22Rv1 (cell line): ENCODE results near the gene YIPF6.
"Not testable (repeated sequence)": the region's sequence is repeated elsewhere in the genome, so short reads cannot be mapped to it uniquely, and the experiment has no call there.

Source experiments
- H3K27ac ChIP-seq: fragments of 450-650 bp; 2 replicates; pipeline ENCODE4 v1.5.1; 2017
- ZFX ChIP-seq: fragments of 450-650 bp; IDR thresholded peaks from 2 replicates; pipeline ENCODE4 v1.6.1; 2017; ENCODE audit warnings: antibody characterized with exemption, borderline replicate concordance
- TF ChIP-seq, protein P1 (sequence below): fragments of 450-650 bp; IDR thresholded peaks from 2 replicates; pipeline ENCODE4 v1.5.1; 2017; ENCODE audit warnings: mild to moderate bottlenecking

The YIPF6 gene

DNA sequence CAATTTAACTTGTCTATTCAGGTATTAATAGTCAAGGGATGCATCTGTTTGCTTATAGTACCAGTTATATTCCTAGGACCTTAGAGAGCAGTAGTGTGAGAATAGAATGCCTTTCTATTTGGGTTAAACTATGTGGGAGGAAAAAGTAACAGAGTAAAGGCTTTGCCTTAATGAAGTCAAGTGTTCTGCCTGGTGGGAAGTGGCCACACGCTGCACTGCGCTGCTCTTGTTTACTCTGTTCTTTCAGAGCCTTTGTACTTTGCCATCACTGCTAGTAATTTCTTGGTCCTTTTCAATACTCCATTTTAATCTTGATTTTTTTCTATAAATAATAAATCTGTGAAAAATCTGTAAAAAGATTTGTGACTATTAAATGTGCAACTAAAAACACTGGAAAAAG lies 38.0 kb downstream of the YIPF6 start:
- TF ChIP-seq, protein P1, sequence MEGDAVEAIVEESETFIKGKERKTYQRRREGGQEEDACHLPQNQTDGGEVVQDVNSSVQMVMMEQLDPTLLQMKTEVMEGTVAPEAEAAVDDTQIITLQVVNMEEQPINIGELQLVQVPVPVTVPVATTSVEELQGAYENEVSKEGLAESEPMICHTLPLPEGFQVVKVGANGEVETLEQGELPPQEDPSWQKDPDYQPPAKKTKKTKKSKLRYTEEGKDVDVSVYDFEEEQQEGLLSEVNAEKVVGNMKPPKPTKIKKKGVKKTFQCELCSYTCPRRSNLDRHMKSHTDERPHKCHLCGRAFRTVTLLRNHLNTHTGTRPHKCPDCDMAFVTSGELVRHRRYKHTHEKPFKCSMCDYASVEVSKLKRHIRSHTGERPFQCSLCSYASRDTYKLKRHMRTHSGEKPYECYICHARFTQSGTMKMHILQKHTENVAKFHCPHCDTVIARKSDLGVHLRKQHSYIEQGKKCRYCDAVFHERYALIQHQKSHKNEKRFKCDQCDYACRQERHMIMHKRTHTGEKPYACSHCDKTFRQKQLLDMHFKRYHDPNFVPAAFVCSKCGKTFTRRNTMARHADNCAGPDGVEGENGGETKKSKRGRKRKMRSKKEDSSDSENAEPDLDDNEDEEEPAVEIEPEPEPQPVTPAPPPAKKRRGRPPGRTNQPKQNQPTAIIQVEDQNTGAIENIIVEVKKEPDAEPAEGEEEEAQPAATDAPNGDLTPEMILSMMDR: no peak
- TF ChIP-seq ZFX: no peak
- no peak overlapping the region for H3K27ac ChIP-seq

DNA sequence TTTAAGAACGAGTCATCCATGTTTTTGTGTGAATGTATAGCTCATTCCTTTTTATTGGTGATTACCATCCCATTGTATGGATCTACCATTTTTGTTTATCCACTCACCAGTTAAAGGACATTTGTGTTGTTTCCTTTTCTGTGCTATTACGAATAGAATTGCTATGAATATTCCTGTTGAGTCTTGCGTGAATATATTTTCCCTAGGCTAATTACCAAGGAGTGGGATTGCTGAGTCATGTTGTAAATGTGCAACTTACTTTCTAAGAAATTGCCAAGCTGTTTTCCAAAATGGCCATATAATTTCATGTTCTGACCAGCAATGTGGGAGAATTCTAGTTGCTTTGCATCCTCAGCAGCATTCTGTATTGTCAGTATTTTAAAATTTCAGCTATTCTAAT lies 51.3 kb downstream of the YIPF6 start:
- TF ChIP-seq, protein P1: no peak
- TF ChIP-seq ZFX: no peak
- H3K27ac ChIP-seq: no peak overlapping the region

DNA sequence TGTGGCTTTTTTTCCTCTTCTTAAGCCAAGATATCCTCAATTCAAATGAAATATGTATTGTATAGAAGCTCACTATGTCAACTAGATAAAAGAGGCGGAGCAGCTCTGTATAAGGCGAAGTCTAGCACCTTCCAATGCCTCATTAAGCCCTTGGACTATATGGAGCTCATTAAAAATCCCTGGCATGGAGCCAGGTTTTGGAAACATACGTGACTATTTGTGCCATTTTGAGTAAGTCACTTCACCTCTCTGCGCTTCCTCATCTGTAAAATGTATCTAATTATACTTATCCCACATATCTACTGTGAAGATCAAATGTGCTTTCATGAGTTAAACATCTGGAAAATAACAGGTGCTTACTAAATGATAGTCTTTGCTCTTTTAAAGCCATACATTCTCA lies 57.2 kb downstream of the YIPF6 start:
- TF ChIP-seq ZFX: no peak
- TF ChIP-seq, protein P1: no peak
- no peak overlapping the region for H3K27ac ChIP-seq

GRCh38 chrX:68557126-68557525 lies 58.3 kb downstream of the YIPF6 start:
- not testable (repeated sequence) for H3K27ac ChIP-seq

DNA sequence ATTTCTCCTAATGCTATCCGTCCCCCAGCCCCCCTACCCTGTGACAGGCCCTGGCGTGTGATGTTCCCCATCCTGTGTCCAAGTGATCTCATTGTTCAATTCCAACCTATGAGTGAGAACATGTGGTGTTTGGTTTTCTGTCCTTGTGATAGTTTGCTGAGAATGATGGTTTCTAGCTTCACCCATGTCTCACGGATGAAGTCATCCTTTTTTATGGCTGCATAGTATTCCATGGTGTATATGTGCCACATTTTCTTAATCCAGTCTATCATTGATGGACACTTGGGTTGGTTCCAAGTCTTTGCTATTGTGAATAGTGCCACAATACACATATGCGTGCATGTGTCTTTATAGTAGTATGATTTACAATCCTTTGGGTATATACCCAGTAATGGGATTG lies 61.1 kb downstream of the YIPF6 start:
- not testable (repeated sequence) for H3K27ac ChIP-seq

GRCh38 chrX:68568136-68568535 lies 69.3 kb downstream of the YIPF6 start:
- TF ChIP-seq ZFX: no peak
- TF ChIP-seq, protein P1: no peak
- no peak overlapping the region for H3K27ac ChIP-seq

DNA sequence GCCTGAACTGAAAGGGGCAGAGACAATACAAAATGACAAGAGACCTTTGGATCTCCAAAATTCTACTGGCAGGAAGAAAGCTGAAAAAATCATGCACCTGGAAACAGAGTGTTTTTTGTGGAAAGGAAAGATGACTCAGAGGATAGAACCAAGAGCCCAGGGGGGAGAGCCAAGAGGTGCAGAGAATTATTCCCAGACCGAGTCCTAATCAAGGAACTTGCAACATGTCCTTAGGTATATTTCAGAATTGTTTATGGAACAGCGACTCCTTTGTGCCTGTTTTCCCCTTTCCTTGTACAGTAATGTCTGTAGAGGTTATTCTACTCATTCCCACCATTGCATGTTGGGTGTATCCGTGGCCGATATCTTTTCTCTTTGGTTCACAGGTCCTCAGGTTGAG lies 71.7 kb downstream of the YIPF6 start:
- no peak for TF ChIP-seq ZFX
- TF ChIP-seq, protein P1: no peak
- no peak overlapping the region for H3K27ac ChIP-seq

DNA sequence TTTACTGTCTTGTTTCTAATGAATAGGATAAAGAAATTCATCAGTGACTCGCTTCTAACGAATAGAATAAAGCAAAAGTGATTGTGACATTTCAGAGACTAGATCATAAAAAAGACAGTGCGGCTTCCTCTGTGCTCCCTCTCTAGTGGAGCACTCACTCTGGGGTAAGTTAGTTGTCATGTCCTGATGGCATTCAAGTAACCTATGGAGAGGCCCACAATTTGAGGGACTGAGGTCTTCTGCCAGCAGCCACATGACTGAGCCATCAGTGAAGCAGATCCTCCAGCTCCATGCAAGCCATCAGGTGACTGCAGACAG lies 72.4 kb downstream of the YIPF6 start:
- TF ChIP-seq, protein P1: no peak
- TF ChIP-seq ZFX: no peak
- H3K27ac ChIP-seq: no peak overlapping the region
